Measurements from ENCODE around the gene DCUN1D4. TPM values are rescaled to one million over a fixed set of nuclear protein-coding genes. Genes with fewer than 3 reads are reported as not detected.

DCUN1D4 gene
- total RNA-seq, 1 donor from 2014 or later: 29.5 TPM

DNA sequence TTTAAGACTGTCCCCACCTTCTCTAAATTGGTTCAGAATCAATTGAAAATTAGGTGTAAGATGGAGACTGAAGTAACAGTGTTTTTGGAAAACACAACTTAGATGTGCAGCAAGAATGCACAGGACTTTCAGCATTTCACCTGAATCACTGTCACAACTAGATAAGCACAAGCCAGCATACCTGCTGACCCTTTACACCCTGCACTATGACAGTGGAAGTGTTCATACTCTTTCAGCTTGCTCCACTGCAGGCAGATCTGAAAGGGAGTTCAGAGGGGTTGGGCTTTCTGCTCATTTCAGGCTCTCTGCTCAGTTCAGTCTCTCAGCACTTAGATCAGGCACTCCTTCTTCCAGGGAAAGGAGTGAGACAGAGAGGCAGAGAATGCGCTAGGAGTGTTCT, 22.8 kb downstream of the DCUN1D4 start:
- H3K4me1 ChIP-seq: no peaks in the 10 kb centered on the region
- H3K36me3 ChIP-seq: peaks cover 29 to 46% of the 10 kb centered on the region in 2 donors
- TF ChIP-seq, protein P1, sequence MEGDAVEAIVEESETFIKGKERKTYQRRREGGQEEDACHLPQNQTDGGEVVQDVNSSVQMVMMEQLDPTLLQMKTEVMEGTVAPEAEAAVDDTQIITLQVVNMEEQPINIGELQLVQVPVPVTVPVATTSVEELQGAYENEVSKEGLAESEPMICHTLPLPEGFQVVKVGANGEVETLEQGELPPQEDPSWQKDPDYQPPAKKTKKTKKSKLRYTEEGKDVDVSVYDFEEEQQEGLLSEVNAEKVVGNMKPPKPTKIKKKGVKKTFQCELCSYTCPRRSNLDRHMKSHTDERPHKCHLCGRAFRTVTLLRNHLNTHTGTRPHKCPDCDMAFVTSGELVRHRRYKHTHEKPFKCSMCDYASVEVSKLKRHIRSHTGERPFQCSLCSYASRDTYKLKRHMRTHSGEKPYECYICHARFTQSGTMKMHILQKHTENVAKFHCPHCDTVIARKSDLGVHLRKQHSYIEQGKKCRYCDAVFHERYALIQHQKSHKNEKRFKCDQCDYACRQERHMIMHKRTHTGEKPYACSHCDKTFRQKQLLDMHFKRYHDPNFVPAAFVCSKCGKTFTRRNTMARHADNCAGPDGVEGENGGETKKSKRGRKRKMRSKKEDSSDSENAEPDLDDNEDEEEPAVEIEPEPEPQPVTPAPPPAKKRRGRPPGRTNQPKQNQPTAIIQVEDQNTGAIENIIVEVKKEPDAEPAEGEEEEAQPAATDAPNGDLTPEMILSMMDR (IDR thresholded peaks at IDR 0.05): no peak
- no peak for DNase-seq (ENCODE audit: low spot score in 2 of 2)
- no peaks in the 10 kb centered on the region for H3K27me3 ChIP-seq
- intact Hi-C loops (cut with DNase I): no loop called here
- H3K9me3 ChIP-seq: no peaks in the 10 kb centered on the region
- no peak overlapping the region for H3K4me3 ChIP-seq
- H3K27ac ChIP-seq: no peak overlapping the region

DNA sequence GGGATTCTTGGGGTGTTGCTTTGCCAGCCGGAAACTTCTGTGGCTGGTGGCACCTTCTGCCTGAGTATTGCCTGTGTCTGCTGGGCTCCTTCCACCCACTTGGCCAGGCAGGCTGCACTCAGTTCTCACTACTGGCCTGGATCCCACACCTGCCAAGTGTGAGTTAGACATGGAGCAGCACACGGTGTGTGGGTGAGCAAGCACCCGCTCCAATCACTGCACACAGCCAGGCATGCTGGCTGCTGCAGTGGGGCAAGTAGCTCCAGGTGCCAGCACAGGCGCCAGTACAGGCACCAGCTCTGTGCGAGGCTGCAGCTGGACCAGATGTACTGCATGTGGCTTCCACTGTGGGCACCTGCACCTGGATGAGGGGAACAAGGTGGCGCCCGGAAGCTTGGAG, 23.9 kb downstream of the DCUN1D4 start:
- intact Hi-C loops (cut with DNase I): no loop called here
- H3K27ac ChIP-seq: no peak overlapping the region
- H3K36me3 ChIP-seq: peaks cover 29 to 49% of the 10 kb centered on the region in 2 donors
- no peaks in the 10 kb centered on the region for H3K4me1 ChIP-seq
- TF ChIP-seq, protein P1 (IDR thresholded peaks at IDR 0.05): no peak
- H3K27me3 ChIP-seq: no peaks in the 10 kb centered on the region
- H3K9me3 ChIP-seq: no peaks in the 10 kb centered on the region
- no peak overlapping the region for H3K4me3 ChIP-seq
- no peak for DNase-seq (ENCODE audit: low spot score in 2 of 2)

DNA sequence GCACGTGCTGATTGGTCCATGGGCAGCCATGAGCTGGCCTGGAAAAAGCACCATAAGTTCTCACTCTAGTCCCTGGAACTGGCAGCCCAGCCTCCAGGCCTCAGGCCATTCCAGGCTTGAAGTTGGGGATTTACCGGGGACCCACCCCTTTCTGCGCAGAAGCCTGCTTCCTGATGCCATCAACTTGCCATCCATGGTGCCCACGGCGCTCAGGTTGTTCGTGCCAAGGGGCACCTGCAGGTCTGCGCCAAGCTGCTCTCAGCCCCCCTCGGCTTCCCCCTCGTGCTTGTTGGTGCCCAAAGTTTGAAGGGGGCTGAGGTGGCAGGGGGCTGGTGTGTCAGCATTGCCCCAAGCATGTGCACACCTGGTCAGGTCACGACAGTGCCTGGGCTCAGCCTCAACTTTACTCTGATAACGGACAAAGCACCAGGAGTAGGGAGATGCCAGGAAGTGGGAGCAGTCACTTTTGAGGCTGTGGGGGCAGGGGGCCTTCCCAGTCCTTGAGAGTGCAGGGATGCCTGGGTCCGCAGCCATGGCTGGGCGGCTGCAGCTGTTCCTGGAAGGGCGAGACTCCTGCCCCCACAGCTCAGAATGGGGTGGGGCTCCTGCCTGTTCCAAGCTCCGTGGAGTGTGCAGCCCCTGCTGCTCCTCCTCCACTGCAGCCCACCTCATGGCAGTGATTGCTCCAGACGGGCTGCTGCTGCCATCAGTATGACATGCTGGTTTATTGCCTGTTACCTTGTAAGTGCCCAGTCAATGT, 24.9 kb downstream of the DCUN1D4 start:
- intact Hi-C loops (cut with DNase I): no loop called here
- DNase-seq (ENCODE audit: low spot score in 2 of 2): no peak
- peaks cover 35 to 59% of the 10 kb centered on the region in 2 donors for H3K36me3 ChIP-seq
- TF ChIP-seq, protein P1 (IDR thresholded peaks at IDR 0.05): no peak
- H3K9me3 ChIP-seq: no peaks in the 10 kb centered on the region
- H3K4me1 ChIP-seq: no peaks in the 10 kb centered on the region
- H3K27me3 ChIP-seq: no peaks in the 10 kb centered on the region
- no peak overlapping the region for H3K27ac ChIP-seq
- no peak overlapping the region for H3K4me3 ChIP-seq

DNA sequence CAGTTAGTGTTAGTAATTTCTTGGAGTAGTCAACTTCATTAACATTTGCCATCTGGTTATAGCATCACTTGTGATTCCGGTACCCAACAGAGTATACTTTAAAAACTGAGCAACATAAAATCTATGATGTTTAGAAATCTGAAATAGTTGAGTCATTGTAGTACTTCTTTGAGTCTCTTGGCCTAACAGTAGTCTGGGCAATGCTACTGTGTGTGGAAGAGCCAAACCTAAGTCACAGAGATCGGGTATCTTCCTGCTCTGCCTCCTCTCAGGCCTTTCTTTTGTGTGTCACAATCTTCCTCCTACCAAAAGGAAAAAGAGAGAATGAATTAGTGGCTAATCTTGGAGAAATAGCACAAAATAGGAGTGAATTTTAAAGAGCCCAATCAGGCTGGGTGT, 25.5 kb downstream of the DCUN1D4 start:
- intact Hi-C loops (cut with DNase I): no loop called here
- Histone ChIP-seq H3K4me1 (no peaks in the 10 kb centered on the region), H3K9me3 (no peaks in the 10 kb centered on the region), H3K36me3 (peaks cover 39 to 65% of the 10 kb centered on the region in 2 donors), H3K4me3 (no peak overlapping the region), H3K27me3 (no peaks in the 10 kb centered on the region), H3K27ac (no peak overlapping the region)
- TF ChIP-seq, protein P1 (IDR thresholded peaks at IDR 0.05): no peak
- DNase-seq (ENCODE audit: low spot score in 2 of 2): no peak

DNA sequence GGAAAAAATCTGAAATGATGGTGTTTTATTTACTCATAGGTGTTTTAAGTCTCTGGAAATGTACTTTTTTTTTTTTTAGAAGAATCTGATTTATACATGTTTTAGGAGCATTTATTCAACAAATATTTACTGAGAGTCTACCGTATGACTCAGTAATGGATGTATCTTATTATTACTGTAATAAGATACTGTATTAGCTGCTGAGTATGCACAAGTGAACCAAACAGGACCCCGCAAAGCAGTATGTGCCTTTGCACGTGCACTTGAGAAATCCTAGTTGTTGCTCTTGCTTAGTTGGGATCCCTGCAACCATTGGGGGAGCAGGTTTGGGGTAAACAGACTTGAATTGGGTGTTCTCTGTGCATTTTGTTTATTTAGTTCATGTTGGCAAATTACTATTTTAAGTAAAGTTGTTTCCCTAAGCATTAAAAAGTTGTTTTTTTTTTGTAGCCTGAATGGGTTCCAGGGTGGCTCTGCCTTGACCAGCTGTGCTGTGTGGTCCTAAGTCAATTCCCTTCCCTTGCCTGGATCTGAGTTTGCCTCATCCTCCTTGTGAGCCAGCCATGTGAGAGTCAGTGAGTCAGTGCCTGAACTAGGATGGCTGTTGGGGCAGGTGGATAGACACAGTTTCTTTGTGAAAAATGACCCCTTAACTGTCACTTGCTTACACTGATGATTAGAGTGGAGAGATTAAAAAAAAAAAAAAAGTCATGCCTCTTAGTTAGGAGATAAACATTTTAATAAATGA, 27.7 kb downstream of the DCUN1D4 start:
- DNase-seq (ENCODE audit: low spot score in 2 of 2): no peak
- TF ChIP-seq, protein P1 (IDR thresholded peaks at IDR 0.05): no peak
- Histone ChIP-seq H3K27ac (no peak overlapping the region), H3K9me3 (no peaks in the 10 kb centered on the region), H3K36me3 (peaks cover 44 to 65% of the 10 kb centered on the region in 2 donors), H3K4me3 (no peak overlapping the region), H3K27me3 (no peaks in the 10 kb centered on the region), H3K4me1 (no peaks in the 10 kb centered on the region)
- intact Hi-C loops (cut with DNase I): no loop called here

Data from ascending aorta (tissue), 2 donors.